Measurements from ENCODE around the gene TMEM72.

DNA sequence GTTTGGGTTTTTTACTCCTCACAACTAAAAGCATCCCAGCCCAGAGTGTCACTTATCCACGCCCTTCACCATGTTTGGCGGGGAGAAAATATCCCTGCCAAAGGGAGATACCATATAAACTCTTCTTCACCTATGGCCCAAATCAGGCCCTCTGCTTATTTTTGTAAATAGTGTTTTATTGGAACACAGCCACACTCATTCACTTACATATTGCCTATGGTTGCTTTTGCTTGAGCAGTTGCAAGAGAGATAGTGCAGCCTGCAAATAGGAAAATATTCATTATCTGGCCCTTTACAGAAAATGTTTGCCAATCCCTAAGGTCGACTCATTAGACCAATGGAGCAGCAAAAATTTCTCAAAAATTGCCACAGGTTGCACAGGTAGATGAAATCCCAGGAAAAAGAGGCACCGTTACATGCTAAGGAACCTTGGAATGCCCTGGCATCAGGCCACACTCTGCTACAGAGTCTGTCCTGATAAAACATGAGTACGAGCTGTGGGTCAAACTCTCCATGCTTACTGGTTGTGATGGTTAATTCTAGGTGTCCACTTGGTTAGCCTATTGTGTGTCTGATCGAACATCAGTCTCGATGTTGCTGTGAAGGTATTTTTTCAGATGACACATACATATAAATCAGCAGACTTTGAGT, 40.6 kb downstream of the TMEM72 start:
- TF ChIP-seq ZNF565 (CRISPR knock-in tag; conservative IDR thresholded peaks at IDR 0.05; ENCODE audit: low read depth) = no peak
- no peak for TF ChIP-seq SNAI2 (CRISPR knock-in tag; IDR thresholded peaks at IDR 0.05)
- TF ChIP-seq ZFP3 (CRISPR knock-in tag; IDR thresholded peaks at IDR 0.05) = no peak

All from SK-N-SH treated with all-trans-retinoic acid at 6 μM for 48 hours (cell line).